Keratinocyte (primary cell): Measurements from ENCODE around the gene PGC. TPM values are rescaled to one million over a fixed set of nuclear protein-coding genes. Genes with fewer than 3 reads are reported as not detected.
A peak's percentile ranks its signal among the peaks of the same experiment; 100 is the strongest.

ENCODE experiments used
- DNase-seq: peaks from one replicate; pipeline ENCODE4 v3.0.0-alpha.2; 2011; ENCODE audit warnings: low read depth, missing footprints, low spot score
- FAIRE-seq: peaks from 2 replicates; lab custom pipeline; 2011; peaks lifted over from hg19 to GRCh38; lab: Jason Lieb, UNC
- H2AFZ ChIP-seq: 2 replicates; pipeline ENCODE4 v1.6.0; 2012; ENCODE audit warnings: low read length, control low read depth, inconsistent platforms; ENCODE audit not compliant: control insufficient read depth
- H3K27ac ChIP-seq: 2 replicates; pipeline ENCODE4 v1.5.1; 2011; ENCODE audit warnings: low read length; ENCODE audit not compliant: control insufficient read depth, insufficient read depth
- H3K27me3 ChIP-seq: 3 replicates; pipeline ENCODE4 v1.6.0; 2011; ENCODE audit warnings: low read length; ENCODE audit not compliant: control insufficient read depth, insufficient read depth; ENCODE audit errors: extremely low read depth
- H3K36me3 ChIP-seq, 2 experiments: 2 replicates in 1 of 2; 3 replicates in 1 of 2; pipeline ENCODE4 v1.5.1; 2011; ENCODE audit warnings: low read length in 2 of 2, mild to moderate bottlenecking in 1 of 2; ENCODE audit not compliant: control insufficient read depth in 2 of 2, insufficient read depth in 2 of 2; ENCODE audit errors: extremely low read depth in 1 of 2
- H3K4me1 ChIP-seq: 3 replicates; pipeline ENCODE4 v1.5.1; 2011; ENCODE audit warnings: low read length; ENCODE audit not compliant: control insufficient read depth, insufficient read depth; ENCODE audit errors: extremely low read depth
- H3K4me2 ChIP-seq: 3 replicates; pipeline ENCODE4 v1.6.0; 2011; ENCODE audit warnings: low read depth, low read length; ENCODE audit not compliant: control insufficient read depth, insufficient read depth; ENCODE audit errors: extremely low read depth
- H3K4me3 ChIP-seq, 3 experiments: fragments of 200-600 bp in 1 of 3; sonication (generic) in 1 of 3; 2 replicates in 2 of 3; 3 replicates in 1 of 3; pipeline ENCODE4 v1.5.1; 2011 to 2016; ENCODE audit warnings: low read length in 3 of 3, mild to moderate bottlenecking in 3 of 3, control low read depth in 2 of 3, inconsistent platforms in 1 of 3, low read depth in 1 of 3, mixed read lengths in 1 of 3, mixed run types in 1 of 3, moderate library complexity in 1 of 3; ENCODE audit not compliant: control insufficient read depth in 2 of 3, insufficient read depth in 2 of 3; ENCODE audit errors: extremely low read depth in 1 of 3
- H3K79me2 ChIP-seq: 2 replicates; pipeline ENCODE4 v1.6.0; 2012; ENCODE audit warnings: low read length; ENCODE audit not compliant: control insufficient read depth, insufficient read depth
- H3K9ac ChIP-seq: 3 replicates; pipeline ENCODE4 v1.6.0; 2011; ENCODE audit warnings: low read length; ENCODE audit not compliant: control insufficient read depth, insufficient read depth; ENCODE audit errors: extremely low read depth
- H3K9me1 ChIP-seq: 3 replicates; pipeline ENCODE4 v1.6.0; 2011; ENCODE audit warnings: low read length; ENCODE audit not compliant: control insufficient read depth, insufficient read depth; ENCODE audit errors: extremely low read depth
- H3K9me3 ChIP-seq: 2 replicates; pipeline ENCODE4 v1.5.1; 2012; ENCODE audit warnings: low read depth, low read length; ENCODE audit not compliant: control insufficient read depth
- H4K20me1 ChIP-seq: 3 replicates; pipeline ENCODE4 v1.6.0; 2011; ENCODE audit warnings: low read length; ENCODE audit not compliant: control insufficient read depth, insufficient read depth; ENCODE audit errors: extremely low read depth
- EZH2 ChIP-seq: IDR thresholded peaks from one replicate; pipeline ENCODE4 v1.6.1; 2012; ENCODE audit warnings: inconsistent platforms, mild to moderate bottlenecking, low read length, moderate library complexity
- dilution Hi-C: fragments of 300-500 bp; cut with MboI; formaldehyde crosslinking; loops from one replicate; pipeline ENCODE4 v1.7.0; 2020; ENCODE audit warnings: low sequenced_read_pairs; ENCODE audit not compliant: extremely low pct_ligation_motif_present
- polyA plus RNA-seq, 5 experiments: library from polyadenylated mRNA; depleted of rRNA in 3 of 5; stranded (reverse) in 3 of 5; stranded (forward) in 1 of 5; unstranded in 1 of 5; fragments of >200 nt; gene quantifications; 1 replicate in 1 of 5; 2 replicates in 3 of 5; 3 replicates in 1 of 5; pipeline versions ENCODE4 v1.2.1 to v1.2.3, GENCODE V29; 2011 to 2012; ENCODE audit warnings: missing spikeins in 2 of 5, low read depth in 1 of 5, low replicate concordance in 1 of 5
- TF ChIP-seq, protein P1 (sequence below), 3 experiments: IDR thresholded peaks in 1 of 3; conservative IDR thresholded peaks in 1 of 3; optimal IDR thresholded peaks in 1 of 3; 2 replicates in 2 of 3; 3 replicates in 1 of 3; pipeline versions ENCODE3 to v1.5.1; 2011; ENCODE audit warnings: low read length in 3 of 3, mild to moderate bottlenecking in 3 of 3, moderate library complexity in 2 of 3, control low read depth in 1 of 3, inconsistent platforms in 1 of 3; ENCODE audit not compliant: insufficient read depth in 2 of 3; ENCODE audit errors: extremely low read depth in 1 of 3

The PGC gene
- polyA plus RNA-seq, 1 donor (not counting 4 experiments of a cell fraction or from before 2014, with no cell fraction given): not detected

DNA sequence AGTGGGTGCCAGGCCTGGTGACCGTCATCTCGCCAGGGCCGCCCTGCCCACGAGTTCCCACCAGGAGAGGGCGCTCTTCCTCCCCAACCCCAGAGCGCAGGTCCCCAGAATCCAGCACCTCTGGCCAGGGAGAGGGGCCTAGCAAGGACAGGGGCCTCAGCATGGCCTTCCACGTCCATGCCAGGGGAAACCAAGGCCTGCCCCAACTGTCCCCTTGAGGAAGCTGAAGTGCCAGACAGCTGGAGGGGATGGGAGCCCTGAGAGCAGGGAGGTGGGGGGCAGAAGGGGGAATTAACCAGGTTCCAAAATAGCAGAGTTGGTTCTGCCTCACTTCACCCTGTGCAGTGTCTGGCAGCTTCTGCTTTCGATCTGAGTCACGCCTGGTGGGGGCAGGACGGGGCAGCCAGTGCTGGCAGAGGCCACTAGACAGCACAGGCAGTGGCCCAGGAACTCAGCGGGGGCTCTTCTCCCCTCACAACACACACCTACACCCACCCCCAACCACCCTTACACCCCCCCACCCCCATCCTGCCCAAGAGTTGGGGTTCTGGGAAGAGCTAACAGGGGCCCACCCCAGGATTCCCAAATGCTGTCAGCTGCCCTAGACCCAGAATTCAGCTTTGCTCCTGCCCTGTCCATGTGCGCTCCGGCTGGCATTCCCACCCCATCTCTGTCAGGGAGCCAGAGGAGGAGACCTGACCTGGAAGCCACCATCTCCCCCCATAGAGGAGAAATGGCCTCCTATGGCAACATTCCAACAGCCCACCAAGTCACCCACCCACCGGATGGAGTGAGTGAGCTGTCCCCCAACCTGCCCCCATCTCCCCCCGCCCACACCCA, 41.0 kb downstream of the PGC start:
- peaks cover 23% of the 10 kb centered on the region for H3K4me1 ChIP-seq
- no peaks in the 10 kb centered on the region for H3K79me2 ChIP-seq
- TF ChIP-seq, protein P1, sequence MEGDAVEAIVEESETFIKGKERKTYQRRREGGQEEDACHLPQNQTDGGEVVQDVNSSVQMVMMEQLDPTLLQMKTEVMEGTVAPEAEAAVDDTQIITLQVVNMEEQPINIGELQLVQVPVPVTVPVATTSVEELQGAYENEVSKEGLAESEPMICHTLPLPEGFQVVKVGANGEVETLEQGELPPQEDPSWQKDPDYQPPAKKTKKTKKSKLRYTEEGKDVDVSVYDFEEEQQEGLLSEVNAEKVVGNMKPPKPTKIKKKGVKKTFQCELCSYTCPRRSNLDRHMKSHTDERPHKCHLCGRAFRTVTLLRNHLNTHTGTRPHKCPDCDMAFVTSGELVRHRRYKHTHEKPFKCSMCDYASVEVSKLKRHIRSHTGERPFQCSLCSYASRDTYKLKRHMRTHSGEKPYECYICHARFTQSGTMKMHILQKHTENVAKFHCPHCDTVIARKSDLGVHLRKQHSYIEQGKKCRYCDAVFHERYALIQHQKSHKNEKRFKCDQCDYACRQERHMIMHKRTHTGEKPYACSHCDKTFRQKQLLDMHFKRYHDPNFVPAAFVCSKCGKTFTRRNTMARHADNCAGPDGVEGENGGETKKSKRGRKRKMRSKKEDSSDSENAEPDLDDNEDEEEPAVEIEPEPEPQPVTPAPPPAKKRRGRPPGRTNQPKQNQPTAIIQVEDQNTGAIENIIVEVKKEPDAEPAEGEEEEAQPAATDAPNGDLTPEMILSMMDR (optimal IDR thresholded peaks at IDR 0.05 in 1 of 3, IDR thresholded peaks at IDR 0.05 in 1 of 3, conservative IDR thresholded peaks at IDR 0.05 in 1 of 3; ENCODE audit: extremely low read depth in 1 of 3, insufficient read depth in 2 of 3, low read length in 3 of 3): peak in 2 of 3 experiments; percentile 67 to 88
- TF ChIP-seq EZH2: no peak
- peaks cover 0 to under 1% of the 10 kb centered on the region in 2 experiments for H3K36me3 ChIP-seq
- DNase-seq: no peak
- no peaks in the 10 kb centered on the region for H3K27me3 ChIP-seq
- no peaks in the 10 kb centered on the region for H3K9me3 ChIP-seq
- H3K9ac ChIP-seq: no peak overlapping the region
- H3K9me1 ChIP-seq: no peaks in the 10 kb centered on the region
- peak overlapping the region; percentile 36 for H3K4me2 ChIP-seq
- no peaks in the 10 kb centered on the region for H4K20me1 ChIP-seq
- H3K27ac ChIP-seq: no peak overlapping the region
- peak overlapping the region; percentile 20 for H2AFZ ChIP-seq
- peak; percentile 32 for FAIRE-seq
- dilution Hi-C loops: no loop called here
- no peak overlapping the region for H3K4me3 ChIP-seq

- no peak overlapping the region for H3K9ac ChIP-seq
Observed at GRCh38 chr6:41705311-41705995, 41.7 kb downstream of the PGC start.

More at GRCh38 chr6:41705311-41705995, 41.7 kb downstream of the PGC start:
- Histone ChIP-seq H3K4me1 (peaks cover 23% of the 10 kb centered on the region), H3K9me3 (no peaks in the 10 kb centered on the region), H2AFZ (peak overlapping the region; percentile 20), H3K79me2 (no peaks in the 10 kb centered on the region), H3K4me2 (peak overlapping the region; percentile 2), H3K9me1 (no peaks in the 10 kb centered on the region), H3K4me3 (no peak overlapping the region), H3K27ac (no peak overlapping the region), H3K36me3 (no peaks in the 10 kb centered on the region), H4K20me1 (no peaks in the 10 kb centered on the region), H3K27me3 (no peaks in the 10 kb centered on the region)
- DNase-seq (no peak), FAIRE-seq (no peak)
- TF ChIP-seq EZH2: no peak
- TF ChIP-seq, protein P1 (optimal IDR thresholded peaks at IDR 0.05 in 1 of 3, IDR thresholded peaks at IDR 0.05 in 1 of 3, conservative IDR thresholded peaks at IDR 0.05 in 1 of 3; ENCODE audit: extremely low read depth in 1 of 3, insufficient read depth in 2 of 3, low read length in 3 of 3): no peak
- dilution Hi-C loops: no loop called here
